HG02571 (cell line): ENCODE measurements around the gene ASIC3.

Source experiments
- ATAC-seq: cut with Tn5 transposase; IDR thresholded peaks from one replicate; pipeline ENCODE4 v1.9.1; 2021; ENCODE audit warnings: mild to moderate bottlenecking, moderate library complexity; ENCODE audit not compliant: unreplicated experiment

ASIC3 gene

GRCh38 chr7:151085329-151085690 is 37.0 kb downstream of the ASIC3 start:
- no peak for ATAC-seq

GRCh38 chr7:151085691-151086620 is 37.6 kb downstream of the ASIC3 start, which contains the start of gene AGAP3:
TSS of gene AGAP3 (plus strand) at chr7:151086475. CDS start at chr7:151086742, 267 bp downstream.
- peak; percentile 40 for ATAC-seq

GRCh38 chr7:151086802-151087244 is 38.5 kb downstream of the ASIC3 start:
- no peak for ATAC-seq

- ATAC-seq: no peak
These were observed 39.1 kb downstream of the ASIC3 start for GRCh38 chr7:151087245-151088018.

- no peak for ATAC-seq
These were observed 39.9 kb downstream of the ASIC3 start for GRCh38 chr7:151088019-151088855.

- no peak for ATAC-seq
These were observed 40.7 kb downstream of the ASIC3 start for GRCh38 chr7:151088856-151089699.

- ATAC-seq: no peak
These were observed 41.8 kb downstream of the ASIC3 start for GRCh38 chr7:151089893-151090730.

GRCh38 chr7:151091003-151091402 is 42.7 kb downstream of the ASIC3 start:
- no peak for ATAC-seq

GRCh38 chr7:151091431-151091830 is 43.1 kb downstream of the ASIC3 start:
- no peak for ATAC-seq

- ATAC-seq: no peak
These were observed 43.7 kb downstream of the ASIC3 start for GRCh38 chr7:151091988-151092387.

GRCh38 chr7:151093748-151094147 is 45.4 kb downstream of the ASIC3 start:
- no peak for ATAC-seq

- ATAC-seq: no peak
These were observed 46.3 kb downstream of the ASIC3 start for GRCh38 chr7:151094675-151095074.

- ATAC-seq: no peak
These were observed 46.9 kb downstream of the ASIC3 start for GRCh38 chr7:151095123-151095797.

GRCh38 chr7:151095828-151096475 is 47.6 kb downstream of the ASIC3 start:
- no peak for ATAC-seq

- ATAC-seq: no peak
These were observed 51.3 kb downstream of the ASIC3 start for GRCh38 chr7:151099486-151100211.

GRCh38 chr7:151100921-151101320 is 52.6 kb downstream of the ASIC3 start:
- ATAC-seq: no peak

GRCh38 chr7:151101621-151102396 is 53.5 kb downstream of the ASIC3 start:
- ATAC-seq: no peak
